NOMO-1 (cell line): ENCODE results near the gene PRTG.
A peak's percentile ranks its signal among the peaks of the same experiment; 100 is the strongest.
"Not testable (repeated sequence)": the region's sequence is repeated elsewhere in the genome, so short reads cannot be mapped to it uniquely, and the experiment has no call there.

ENCODE experiments used
- DNase-seq, 2 experiments: peaks; one replicate each; lab custom pipeline; 2025; ENCODE audit not compliant: unreplicated experiment in 2 of 2; lab: John Stamatoyannopoulos, UW

Gene PRTG

DNA sequence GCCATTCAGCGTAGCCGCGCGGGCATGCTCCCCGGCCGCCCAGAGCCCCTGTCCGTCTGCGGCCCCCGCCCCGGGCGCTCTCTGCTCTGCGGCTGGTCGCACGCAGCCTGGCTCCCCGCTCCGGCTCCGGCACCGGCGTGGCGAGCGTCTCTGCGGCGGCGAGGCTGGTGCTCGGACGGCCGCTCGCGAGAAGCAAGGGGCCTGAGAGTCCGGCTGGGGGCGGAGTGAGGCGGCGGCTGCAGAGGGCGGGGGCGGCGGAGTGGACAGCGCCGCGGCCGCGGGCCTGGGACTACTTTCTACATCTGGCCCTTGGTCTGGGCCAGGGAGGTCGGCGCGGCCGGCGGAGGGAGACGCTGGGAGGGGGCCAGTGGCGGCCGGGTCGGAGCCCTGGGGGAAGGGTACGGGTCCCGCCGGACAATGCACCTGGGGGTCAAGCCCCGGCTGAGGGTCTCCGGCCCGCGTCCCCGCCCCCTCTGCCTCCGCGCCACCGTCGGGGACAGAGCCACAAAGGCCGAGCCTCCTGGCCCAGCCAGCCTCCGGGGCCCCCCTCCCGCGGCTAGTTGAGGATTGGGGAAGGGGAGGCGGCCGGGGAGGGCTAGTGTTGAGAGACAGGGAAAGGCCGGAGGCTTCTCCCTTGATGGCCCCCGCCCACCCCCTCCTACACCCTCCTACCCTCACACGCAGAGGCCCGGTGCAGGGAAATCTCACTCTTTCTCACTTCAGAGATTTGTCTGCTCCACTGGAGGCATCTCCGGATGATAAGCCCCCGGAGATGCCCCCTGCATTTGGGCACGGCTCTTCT, at the start of gene PRTG:
PRTG (minus strand) TSS at position 226 of the 802 bp plus-strand sequence; CDS start at position 5, 221 bp downstream.
- no peak for DNase-seq

- no peak for DNase-seq
These were observed 48.8 kb upstream of the PRTG start for GRCh38 chr15:55791551-55792400.

- DNase-seq: no peak
These were observed 46.2 kb upstream of the PRTG start for GRCh38 chr15:55789066-55789660.

DNA sequence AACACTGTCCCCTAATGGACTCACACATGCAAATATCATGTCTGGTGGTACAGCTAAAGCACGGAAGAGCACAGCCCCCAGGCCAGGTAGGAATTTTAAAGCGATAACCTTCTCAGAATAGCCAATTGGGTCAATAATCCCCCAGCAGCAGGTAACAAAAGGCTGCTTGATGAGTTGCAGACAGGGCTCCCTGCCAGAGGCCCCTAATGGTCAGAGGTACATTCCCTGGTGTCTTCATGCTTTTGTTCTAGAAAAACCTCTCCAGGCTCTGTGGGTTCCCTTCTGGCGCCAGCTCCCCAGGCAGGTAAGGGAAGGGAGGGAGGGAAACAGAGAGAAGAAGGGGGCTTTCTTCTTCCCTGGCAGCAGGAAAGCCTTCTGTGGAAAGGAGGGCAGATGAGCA, 43.4 kb upstream of the PRTG start:
- no peak for DNase-seq

DNA sequence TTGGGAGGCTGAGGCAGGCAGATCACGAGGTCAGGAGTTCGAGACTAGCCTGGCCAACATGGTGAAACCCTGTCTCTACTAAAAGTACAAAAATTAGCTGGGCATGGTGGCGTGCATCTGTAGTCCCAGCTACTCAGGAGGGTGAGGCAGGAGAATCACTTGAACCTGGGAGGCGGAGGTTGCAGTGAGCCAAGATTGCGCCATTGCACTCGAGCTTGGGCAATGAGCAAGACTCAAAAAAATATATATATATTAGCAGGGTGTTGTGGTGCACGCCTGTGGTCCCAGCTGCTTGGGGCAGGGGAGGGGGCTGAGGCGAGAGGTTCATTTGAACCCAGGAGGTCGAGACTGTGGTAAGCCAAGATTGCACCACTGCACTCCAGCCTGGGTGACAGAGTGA, 42.6 kb upstream of the PRTG start:
- not testable (repeated sequence) for DNase-seq

GRCh38 chr15:55784286-55784685, 41.3 kb upstream of the PRTG start:
- DNase-seq: no peak

- no peak for DNase-seq
These were observed 39.9 kb upstream of the PRTG start for GRCh38 chr15:55782901-55783300.

DNA sequence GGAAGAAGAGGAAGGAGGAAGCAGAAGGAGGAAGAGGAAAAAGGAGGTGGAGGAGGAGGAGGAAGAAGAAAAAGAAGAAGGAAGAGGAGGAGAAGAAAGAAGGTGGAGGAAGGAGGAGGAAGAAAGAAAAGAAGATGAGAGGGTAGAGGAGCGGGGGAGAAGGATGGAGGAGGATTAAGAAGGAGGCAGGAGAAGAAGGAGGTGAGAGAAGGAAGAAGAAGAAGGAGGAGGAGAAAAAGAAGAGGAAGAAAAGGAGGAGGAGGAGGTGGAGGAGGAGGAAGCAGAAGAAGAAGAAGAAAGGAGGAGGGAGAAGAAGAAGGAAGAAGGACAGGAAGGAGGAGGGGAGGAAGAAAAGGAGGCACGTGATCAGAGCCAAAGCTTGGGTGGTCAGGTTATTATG, 37.3 kb upstream of the PRTG start:
- DNase-seq: no peak

- no peak for DNase-seq
These were observed 36.0 kb upstream of the PRTG start for GRCh38 chr15:55778932-55779331.

GRCh38 chr15:55775316-55775715, 32.4 kb upstream of the PRTG start:
- peak; percentile 45 to 54 for DNase-seq

DNA sequence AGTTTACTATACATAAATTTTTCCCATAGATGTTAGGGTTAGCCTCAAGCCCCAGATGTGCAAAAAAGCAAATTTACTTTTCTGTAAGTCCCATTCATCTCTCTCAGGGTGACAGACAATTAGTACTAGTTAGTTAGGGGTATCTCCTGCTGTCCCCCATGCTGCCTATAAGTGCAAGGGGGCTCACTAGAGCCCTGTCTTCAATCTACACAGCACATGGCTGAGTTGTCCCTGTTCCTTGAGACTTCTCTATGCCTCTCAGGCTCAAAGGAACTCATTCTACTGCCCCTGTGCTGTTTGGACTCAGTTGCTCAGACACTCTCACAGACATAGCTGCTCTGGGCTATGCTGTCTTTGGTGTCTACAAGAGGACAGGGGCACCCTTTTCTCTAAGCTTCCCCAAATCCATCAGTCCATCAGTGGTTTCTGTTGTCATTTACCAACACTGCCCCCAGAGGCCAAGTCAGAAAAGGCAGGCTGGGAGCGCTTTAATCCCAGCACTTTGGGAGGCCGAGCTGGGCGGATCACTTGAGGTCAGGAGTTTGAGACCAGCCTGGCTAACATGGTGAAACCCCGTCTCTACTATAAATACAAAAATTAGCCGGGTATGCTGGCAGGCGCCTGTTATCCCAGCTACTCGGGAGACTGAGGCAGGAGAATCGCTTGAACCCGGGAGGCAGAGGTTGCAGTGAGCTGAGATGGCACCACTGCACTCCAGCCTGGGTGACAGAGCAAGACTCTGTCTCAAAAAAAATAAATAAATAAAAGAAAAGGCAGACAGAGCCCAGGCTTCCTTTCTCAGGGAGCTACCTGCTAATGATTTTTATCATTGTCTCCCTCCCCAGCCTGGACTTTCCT, 31.4 kb upstream of the PRTG start:
- DNase-seq: peak in 1 of 2 experiments; percentile 16

DNA sequence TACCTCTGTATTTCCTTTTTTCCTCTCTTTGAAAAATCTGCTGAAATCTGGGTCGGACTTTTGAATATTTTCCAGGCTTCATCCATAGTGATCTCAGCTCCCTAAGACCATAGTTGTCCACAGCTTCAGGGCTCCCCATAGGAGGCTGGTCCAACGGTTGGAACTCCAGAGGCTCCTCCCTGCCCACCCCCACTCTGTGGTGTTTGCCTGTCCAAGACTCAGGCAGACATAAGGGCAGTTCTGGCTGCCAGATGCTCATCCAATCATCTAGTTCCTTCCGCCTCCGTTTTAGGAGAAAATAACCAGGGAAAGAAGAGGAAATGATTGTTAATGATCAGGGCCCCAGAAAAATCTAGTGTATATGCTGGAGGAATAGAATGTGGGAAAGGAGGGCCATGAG, 27.9 kb upstream of the PRTG start:
- DNase-seq: no peak

GRCh38 chr15:55770261-55770660, 27.3 kb upstream of the PRTG start:
- no peak for DNase-seq

DNA sequence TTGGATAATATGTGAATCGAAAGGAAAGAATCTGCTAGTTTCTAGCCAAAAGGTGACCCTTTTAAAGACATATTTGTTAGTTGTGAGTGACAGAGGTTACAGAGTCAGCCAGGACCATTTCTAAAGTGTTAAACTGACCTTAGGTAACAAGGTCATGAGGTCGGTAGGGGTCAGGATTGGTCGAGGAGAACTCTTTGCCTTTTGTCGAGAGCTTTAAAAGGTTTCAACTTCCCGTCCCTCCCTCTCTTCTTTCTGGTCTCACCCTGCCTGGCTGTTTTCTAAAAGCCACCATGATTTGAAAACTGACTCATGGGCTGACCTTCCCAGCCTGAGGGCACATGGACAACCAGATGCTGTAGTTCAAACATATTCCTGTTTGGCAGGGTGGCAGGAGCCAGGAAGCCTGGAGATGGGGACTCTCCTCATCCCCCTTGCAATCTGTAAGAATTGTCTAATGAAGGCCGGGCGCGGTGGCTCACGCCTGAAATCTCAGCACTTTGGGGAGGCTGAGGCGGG, 25.8 kb upstream of the PRTG start:
- no peak for DNase-seq

DNA sequence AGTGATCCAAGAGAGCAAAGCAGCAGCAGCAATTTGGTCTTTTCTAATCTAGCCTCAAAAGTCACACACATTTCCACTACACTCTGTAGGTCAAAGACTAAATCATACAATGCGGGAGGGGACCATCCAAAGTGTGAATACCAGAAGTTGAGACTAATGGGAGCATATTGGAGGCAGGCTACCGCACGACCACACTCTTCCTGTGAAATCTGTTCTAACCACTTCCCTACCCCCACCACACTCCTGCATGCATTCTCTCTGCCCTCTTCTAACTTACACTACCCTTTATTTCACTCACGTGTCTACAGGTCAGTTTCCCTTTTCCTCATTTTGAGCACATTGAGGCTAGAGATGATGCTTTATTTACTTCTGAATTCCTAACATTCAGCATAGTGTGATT, 23.7 kb upstream of the PRTG start:
- no peak for DNase-seq

- DNase-seq: no peak
These were observed 21.4 kb upstream of the PRTG start for GRCh38 chr15:55764398-55764797.

GRCh38 chr15:55758580-55758986, 15.6 kb upstream of the PRTG start:
- no peak for DNase-seq

GRCh38 chr15:55753433-55753832, 10.5 kb upstream of the PRTG start:
- not testable (repeated sequence) for DNase-seq

DNA sequence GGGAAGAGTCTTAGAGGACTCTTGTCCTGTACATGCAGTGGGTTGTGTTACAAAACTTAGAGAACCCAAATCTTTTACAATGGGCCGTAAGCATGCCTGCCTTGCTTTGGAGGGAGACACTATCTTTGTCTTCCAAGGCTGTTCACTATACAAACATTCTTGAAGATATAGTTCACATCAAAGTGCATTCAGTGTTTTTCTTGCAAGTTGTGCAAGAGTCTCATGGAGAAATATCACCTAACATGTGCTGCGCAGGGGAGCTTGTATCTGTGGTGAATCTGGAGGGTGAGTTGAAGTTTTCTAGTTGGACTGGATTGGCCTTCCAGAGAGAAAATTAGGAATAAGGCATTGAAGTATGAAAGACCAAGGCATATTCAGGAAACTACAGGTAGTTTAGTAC, 7.8 kb upstream of the PRTG start:
- no peak for DNase-seq
